Hematopoietic multipotent progenitor cell treated with erythropoietin and hydrocortisone succinate and interleukin-3 and kit ligand, for 8 days (in vitro differentiated cells): ENCODE data around the gene CDHR3.

Experiments used
- DNase-seq: peaks from one replicate; pipeline ENCODE4 v3.0.0-alpha.2; 2015

CDHR3 gene

DNA sequence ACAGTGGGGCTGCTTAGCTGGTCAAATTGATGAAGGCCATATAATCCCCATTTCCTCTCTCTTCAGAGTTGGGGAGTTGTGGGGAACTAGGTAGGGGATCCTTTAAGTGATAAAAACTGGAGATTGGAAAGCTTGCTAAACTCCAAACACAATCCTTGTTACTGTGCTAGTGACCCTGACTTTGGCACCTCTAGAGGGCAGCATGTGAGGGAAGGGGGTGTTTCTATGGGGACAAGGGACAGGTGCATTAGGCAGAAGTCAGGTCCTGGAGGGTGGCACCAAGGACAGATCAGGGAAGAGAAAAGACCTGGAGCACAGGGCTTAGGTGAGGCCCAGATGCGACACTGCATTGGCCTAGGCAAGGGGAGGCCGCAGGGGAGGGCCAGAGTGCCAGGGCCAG is 66.9 kb downstream of the CDHR3 start:
- no peak for DNase-seq

DNA sequence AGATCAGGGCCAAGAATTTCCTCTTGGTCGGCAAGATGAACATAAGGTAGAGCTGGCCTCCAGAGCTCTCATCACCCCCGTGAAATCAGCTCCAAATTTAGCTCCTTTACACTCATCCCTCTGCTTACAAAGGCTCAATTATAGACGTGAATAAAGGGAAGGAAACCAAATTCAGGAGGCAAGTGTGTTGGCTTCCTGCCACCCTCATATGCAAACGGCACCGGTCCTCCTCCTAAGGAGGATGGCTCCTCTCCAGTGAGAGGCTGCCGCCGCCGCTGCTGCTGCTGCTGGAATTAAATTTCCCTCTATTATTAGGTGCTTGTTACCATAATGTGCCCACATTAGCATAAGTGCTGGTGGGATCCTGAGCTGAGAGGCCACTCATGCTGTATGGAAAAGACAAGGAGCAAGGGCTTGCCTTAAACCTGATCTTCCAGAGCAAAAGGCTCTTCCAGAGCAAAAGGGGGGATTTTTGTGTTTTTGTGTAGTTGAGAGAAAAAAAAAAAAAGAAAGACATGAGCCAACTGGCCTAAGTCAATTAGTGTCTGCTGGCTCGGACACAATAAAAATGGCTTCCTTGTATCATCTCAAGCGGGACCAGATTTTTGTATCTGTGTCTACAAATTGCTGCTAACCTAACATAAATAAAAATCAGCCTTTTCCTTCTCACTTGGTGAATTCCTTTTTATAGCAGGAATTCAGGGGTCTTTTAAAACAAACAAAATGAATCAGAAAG is 68.4 kb downstream of the CDHR3 start:
- DNase-seq: no peak

DNA sequence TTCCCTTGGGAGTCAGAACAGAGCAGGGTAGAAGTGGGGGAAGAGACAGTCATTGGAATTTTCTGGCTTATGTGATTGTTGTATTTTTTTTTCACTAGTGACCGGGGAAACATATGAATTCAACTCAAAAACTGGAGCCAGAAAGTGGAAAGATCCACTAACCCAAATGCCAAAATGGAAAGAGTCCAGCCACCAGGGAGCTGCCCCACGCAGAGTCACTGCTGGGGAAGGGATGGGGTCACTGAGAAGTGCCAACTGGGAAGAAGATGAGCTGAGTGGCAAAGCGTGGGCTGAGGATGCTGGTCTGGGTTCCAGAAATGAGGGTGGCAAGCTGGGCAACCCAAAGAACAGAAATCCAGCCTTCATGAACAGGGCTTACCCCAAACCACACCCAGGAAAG is 69.2 kb downstream of the CDHR3 start:
- DNase-seq: no peak

DNA sequence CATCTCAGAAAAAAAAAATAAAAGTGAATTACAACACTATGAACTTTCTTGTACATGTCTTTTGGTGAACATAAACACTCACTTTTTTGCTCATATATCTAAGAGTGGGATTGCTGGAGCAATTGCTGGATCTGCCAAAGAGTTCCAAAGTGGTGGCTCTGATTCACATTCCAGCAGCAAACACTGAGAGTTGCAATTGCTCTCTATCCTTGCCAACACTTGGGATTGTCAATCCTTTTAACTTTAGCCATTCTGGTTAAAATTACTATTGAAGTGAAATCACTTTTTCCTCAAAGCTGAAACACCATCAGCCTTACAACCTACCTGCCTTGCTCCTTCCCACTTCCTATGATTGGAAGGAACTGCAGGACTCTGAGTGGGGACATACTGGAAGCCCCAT is 70.7 kb downstream of the CDHR3 start:
- no peak for DNase-seq

DNA sequence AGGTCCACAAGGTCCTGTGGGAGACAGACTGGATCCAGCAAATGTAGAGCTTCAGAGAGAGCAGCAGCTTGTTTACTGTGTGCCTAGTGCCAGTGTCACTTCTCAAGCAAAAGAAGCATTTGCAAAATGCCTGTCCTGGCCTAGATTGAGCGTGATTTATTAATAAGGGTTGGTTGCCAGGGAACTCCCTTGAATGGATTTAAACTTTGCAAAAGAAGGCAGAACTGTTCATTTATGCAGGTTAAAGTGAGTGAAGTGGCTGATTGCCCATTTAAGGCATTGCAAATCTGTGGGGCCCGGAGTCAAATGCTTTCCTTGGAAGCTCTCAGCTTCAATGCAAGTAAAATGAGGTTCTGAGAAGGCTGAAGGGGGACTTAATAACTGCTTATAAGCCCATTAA is 71.3 kb downstream of the CDHR3 start:
- no peak for DNase-seq

DNA sequence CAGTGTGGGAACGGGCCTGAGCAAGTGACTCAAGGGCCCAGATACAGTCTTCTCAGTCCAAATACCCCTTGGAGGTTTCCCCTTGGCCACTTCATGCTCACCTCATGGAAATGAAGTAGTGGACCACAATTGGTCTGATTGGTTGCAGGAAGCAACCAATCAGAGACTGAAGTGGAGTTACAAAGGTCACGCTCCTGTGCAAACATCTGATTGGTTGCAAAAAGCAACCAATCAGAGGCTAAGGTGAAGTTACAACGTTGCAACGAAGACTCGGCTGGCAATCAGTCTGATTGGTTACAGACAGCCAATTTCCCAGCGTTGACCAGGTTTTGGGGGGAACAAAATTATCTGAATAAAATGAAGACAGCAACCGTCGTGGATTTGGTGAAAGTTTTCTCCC is 72.5 kb downstream of the CDHR3 start:
- no peak for DNase-seq

DNA sequence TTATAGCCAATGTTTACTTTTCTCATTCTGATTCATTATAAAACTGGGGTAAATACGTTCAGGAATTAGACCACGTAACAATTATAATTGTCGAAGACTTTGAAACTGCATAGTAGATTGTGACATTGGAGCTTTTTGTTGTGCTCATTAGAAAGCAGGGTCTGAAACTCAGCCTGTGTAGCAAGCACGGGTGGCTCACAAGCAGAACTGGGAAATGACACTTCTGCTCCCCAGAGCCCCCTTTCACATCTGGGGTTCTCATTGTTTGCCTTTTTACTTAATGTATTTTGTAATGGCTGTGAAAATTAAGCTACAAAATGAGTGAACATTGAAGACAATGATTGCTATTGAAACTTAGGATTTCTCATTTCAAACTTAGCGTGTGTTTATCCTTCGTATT is 72.9 kb downstream of the CDHR3 start:
- no peak for DNase-seq

DNA sequence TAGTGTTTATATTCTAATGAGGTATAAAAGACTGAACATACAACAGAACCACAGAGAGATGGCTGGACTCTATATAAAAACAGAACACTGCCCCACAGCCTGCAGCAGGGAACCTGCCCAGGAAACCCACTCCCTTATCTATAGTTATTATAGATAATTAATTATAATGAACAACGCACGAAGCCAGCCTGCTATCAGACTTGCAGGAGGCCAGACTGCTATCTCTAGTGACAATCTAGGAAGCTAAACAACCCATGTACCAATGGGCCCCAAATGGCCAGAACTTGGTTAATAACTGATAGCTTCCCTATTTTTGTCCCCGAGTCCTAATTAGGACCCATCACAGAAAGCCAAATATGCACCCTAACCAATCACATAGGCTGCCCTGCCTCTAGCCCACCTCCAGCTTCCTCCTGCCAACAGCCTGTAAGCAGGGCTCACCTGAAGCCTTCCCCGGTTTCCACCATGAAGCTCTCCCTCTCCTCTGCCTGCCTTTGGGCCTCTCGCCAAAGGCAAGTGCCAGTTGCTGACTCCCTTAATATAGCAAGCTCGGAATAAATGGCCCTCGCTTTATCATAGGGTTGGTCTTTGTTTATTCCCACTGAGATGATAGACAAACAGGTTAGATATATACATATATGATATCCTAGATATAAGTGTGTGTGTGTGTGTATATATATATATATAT is 74.6 kb downstream of the CDHR3 start:
- no peak for DNase-seq

DNA sequence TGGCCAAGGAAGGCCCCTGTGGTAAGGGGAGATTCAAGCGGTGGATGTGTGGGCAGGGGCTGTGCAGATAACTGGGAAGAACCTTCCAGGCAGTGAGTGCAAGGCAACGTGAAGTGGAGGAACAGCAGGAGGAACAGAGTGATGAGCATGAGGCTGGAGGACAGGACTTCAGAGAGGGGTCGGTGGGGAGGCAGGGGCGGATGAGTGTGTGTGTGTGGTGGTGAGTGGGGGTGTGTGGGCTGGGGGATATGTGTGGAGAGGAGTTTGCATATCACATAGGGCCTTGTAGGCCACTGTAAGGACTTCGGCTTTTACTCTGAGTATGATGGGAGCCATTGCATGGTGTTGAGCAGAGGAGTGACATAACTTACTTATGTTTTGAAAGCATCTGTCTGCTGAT is 75.2 kb downstream of the CDHR3 start:
- no peak for DNase-seq

DNA sequence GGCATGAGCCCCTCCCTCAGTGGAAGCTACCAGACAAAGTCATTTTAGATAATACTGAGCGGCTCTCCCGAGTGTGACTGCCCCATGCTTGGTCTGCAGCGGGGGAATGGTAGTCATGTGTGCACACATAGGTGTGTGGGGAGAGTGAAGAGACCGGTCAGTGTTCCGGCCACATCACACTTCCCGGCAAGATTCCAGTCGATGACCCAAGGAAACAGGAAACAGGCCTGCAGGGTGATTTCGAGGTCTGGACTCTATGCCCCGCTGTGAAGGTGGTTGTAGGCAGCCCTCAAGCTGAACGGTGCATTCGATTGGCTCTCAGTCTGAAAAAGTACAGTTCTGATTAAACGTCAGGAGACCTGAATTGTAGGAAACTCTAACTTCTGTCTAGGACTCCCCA is 75.9 kb downstream of the CDHR3 start:
- DNase-seq: no peak

DNA sequence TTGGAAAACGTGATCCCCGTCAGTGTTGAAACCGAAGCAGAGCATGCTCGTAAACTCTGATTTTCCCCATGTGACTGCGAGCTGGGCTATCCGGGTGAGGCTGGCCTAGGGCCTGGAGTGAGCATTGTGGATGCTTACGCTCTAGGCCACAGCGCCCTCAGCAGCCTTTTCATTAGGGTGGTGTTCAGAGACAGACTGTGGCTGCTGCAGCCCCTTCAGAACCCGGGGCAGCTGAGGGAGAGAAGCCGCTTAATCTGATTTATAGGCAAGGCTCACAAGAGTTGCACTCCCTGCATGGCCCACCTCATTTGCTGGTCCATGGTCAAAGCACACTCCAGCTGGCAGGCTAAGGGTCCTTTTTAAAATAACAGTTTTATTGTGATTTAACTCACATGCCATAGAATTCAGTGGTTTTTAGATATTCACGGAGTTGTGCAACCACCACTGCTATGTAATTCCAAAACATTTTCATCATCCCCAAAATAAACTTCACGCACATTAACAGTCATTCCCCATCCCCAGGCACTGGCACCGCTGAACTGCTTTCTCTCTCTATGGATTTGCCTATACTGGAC is 76.5 kb downstream of the CDHR3 start:
- no peak for DNase-seq

DNA sequence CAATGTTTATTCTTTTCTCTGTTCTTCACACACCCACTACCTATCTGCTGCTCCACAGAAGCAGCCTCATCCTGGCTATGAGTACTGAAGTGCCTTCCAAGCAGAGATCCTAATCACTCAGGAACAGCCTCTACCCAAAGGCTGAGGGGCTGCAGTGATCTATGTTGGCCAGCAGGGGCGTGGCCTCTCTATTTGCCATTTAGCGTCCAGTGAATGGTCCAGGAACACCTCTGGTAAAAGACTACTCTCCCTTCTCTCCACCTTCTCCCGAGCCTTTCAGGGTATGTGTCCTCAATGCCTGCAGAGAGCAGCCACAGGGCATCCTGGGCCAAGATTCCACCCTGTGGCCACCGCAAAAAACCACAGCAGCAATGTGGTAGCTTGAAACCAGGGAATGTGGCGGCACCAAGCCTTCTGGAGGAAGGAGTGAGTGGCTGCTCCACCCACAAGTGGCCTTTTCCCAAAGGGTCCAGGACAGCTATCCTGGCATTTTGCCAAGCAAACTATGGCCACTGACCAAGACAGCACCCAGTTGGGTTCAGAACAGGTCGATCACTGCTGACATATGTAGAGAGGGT is 78.2 kb downstream of the CDHR3 start:
- DNase-seq: peak; percentile 72

DNA sequence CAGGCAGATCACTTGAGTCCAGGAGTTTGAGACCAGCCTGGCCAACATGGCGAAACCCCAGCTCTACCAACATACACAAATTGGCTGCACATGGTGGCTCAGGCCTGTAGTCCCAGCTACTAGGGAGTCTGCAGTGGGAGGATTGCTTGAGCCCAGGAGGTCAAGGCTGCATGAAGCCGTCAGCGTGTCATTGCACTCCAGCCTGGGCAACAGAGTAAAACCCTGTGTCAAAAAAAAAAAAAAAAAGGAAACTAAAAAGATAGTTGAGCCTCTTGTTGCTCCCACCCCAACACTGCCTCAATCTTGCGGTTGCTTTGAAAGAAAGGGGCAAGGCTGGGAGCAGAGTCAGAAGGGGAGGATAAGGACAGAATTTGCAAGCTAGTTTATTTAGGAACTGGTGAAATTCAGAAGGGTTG is 79.1 kb downstream of the CDHR3 start:
- DNase-seq: no peak

DNA sequence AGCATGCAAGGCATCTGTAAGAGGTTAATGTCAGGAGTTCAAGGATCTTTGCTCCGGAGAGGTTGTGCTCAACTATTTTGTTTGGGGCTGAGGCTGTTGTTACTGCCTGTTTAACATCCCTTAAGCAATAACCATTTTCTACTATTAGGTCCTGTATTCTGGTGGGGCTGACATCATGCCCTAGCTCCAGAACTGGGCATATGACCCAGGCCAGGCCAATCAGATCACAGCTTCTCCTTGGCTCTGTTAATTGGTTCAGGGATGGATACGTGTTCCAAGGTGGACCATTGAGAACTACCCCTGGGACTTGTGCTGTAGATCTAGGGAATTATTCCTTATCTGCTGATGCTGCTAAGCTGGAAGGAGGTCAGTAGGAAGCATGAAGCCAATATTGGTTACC is 82.1 kb downstream of the CDHR3 start:
- no peak for DNase-seq

DNA sequence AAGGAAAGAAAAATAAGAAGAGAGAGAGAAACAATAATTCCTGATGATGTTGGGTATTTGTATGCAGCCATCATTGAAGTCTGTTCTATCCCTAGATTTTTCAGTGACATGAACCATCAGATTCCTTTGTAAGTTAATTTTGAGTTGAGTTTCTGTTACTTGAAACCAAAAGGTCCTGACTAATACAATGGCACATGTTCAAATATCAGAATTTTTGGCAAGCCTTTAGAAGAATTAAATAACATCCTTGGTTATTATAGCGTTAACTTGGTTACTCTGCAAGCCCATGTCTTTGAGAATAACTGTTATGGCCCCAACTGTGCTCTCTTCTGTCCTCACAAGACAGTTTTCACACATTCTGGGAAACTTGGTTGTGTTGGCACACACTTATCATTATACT is 82.5 kb downstream of the CDHR3 start:
- no peak for DNase-seq

DNA sequence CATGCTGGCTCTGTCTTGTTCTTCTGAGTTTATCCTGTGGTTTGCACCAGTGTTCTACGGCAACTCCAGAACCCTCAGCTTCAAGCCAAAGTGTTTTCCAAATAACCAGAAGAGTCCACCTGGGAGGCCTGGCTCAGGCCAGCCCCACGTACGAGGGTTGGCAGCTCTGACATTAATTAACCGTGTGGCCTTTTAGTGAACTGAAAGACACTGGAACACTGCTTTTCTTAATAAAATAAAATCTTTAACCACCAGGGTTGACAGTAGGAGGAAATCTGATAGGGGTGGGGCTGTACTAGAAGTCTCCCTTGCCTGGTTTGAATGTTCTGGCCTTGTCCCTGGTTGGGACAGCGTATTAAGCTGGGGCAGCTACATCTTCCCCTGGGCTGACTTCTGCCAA is 84.1 kb downstream of the CDHR3 start:
- DNase-seq: no peak

DNA sequence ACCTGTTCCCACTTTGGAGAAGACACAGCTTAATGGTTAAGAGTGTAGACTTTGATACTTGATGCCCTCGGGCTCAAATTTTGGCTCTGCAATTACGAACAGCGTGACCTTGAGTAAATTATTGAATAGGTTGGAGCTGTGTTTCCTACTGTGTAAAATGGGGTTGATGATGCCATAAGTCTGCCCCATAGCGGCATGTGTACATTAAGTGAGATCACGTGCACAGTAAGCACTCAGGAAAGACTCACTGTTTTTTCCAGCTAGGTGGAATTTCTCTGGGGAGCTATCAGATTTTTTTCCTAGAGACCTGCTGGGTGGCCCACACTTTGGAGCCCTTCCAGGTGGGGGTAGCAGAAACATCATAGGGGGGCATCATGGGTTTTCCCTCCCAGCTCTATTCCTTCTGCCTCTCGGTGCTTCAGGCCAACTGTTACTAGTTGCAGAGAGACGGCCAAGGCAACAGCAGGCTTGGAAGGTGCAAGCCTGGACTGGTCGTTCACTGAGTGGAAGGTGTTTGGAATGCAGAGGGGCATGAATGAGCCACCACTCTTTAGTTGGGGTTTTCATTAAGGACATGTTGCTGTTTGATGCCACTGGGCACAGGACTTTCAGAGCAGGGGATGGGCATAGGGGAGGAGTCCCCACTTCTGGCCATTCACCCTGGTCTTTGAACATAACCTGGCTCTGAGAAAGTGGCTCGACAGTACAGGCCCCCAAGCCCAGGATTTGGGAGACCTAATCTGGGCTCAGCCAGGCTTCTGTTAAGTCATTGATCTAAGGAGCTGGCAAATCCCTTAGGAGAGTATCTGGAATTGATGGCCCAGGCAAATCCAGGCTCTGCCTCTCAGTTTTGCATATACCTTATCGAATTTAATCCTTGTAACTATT is 85.0 kb downstream of the CDHR3 start:
- DNase-seq: no peak

DNA sequence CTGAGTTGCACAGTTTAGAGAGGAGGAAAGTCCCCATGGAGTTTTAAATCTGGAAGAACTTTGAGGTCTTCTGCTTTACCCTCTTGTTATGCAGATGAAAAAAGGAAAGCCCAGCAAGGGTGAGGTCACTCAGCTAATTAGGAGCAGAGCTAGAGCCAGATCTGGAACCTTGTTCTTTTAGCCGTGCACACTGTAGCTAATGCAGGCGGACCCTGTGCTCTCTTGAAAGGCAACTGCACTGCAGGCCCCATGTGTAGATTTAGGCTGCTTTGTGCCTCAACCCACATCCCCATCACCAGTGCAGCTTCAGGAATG is 85.6 kb downstream of the CDHR3 start:
- no peak for DNase-seq

DNA sequence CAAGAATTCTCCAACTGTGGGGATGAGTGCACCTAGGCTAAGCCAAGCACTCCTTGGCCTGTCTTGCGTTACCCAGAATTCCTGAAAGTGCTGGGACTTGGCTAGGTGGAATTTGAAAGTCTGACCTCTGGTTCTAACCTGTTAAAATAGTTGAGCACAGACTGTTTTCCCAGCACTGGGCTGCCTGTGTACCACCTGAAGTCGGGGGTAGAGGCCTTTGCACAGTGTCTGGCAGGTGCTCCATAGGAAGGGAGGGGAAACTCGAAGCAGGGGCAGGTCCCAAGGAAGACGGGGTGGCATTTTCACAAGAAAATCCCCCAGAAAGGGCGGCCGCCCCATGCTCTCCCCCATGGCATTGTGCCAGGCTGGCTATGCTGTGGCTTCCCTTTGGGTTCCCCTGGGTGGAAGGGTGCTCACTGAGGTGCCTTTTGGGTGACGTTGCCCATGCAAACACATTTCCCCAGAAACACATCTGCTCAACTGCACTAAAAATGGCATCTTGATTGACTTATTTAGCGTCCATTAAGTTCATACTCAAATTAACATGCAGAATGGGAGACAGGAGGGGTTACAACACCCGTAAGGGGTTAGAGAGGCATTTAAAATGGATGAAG is 86.2 kb downstream of the CDHR3 start:
- no peak for DNase-seq

DNA sequence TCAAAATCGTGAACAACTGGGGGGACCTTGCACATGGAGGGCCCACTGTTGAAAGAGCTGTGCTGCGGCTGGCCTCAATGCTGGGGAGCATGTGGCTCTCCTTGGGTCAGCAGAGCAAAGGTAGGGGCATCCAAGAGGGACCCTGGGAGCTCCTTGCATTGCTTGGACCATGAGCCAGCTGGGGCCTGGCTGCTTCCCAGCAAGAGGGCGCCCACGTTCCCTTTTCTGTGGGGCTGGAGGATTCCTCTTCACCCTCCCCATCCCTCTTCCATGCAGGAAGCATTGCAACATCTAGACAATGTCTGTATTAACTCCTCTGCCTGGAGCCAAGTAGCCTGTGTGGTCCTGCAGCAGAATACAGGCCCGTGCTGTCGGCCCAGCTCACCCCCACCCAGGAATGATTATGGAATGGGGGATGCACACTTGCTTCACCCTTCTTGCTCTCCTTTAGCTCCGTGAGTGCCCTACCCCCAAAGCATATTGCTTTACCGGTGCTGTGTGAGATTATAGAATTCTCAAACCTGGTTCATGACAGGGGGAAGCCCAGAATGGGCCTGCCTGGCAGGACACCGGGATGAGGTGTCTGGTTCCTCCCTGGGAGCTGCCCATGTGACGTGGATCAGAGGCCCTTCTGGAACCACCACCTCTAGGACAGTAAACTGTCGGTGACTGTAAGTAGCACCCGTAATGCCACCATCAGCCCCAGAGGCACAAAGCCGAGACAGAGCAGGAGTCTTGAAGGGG is 87.1 kb downstream of the CDHR3 start:
- DNase-seq: no peak

DNA sequence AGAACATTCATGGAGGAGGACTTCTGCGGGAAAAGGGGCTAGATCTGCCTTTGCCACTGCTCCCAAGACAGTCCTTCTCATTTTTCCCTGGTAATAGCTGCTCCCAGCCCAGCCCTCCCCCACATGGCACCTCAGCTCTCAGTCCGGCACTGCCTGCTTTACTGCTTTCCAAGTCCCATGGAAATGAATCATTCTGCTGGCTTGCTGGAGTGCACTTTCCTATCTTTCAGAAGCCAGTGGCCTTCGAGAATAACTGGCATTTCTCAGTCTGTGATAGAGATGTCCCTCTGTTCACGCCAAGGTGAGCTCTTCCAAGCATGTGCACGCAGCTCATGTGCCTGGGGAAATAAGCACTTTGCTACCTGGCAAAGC is 87.7 kb downstream of the CDHR3 start:
- no peak for DNase-seq

DNA sequence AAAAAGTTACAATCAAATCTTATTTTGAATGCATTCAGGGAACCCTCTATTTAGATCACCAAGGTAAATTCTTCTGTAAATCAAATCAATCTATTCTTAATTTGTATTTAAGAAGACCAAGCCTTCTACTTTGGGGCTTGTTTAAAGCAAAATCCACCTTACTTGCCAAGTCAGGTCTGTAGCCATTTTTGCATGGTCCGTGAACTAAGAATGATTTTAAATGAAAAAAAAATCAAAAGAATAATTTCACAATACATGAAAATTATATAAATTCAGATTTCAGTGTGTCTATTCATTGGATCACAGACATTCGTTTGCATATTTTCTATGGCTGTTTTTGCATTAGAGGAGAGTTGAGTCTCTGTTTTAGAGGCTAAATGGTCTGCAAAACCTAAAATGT is 89.6 kb downstream of the CDHR3 start:
- DNase-seq: no peak
